CD4-positive, alpha-beta T cell treated with Interleukin-4 for 4 hours (primary cell): Measurements from ENCODE around the gene RNF44.
"Not testable (repeated sequence)": the region's sequence is repeated elsewhere in the genome, so short reads cannot be mapped to it uniquely, and the experiment has no call there.

Experiments
- DNase-seq: peaks from one replicate; pipeline ENCODE4 v3.0.0-alpha.2; 2020

The RNF44 gene

GRCh38 chr5:176515396-176515795, 21.8 kb downstream of the RNF44 start:
- no peak for DNase-seq

- DNase-seq, result no peak
Measured at GRCh38 chr5:176514244-176514950, 22.8 kb downstream of the RNF44 start.

GRCh38 chr5:176513788-176514187, 23.4 kb downstream of the RNF44 start:
- no peak for DNase-seq

GRCh38 chr5:176508603-176509002, 28.6 kb downstream of the RNF44 start:
- DNase-seq, result no peak

- DNase-seq, result no peak
Measured at GRCh38 chr5:176507911-176508310, 29.3 kb downstream of the RNF44 start.

GRCh38 chr5:176503496-176503895, 33.7 kb downstream of the RNF44 start:
- DNase-seq, result no peak

- DNase-seq, result no peak
Measured at GRCh38 chr5:176501333-176501732, 35.9 kb downstream of the RNF44 start.

GRCh38 chr5:176500511-176500910, 36.7 kb downstream of the RNF44 start:
- no peak for DNase-seq

GRCh38 chr5:176499273-176499672, 37.9 kb downstream of the RNF44 start:
- DNase-seq, result no peak

GRCh38 chr5:176497852-176498251, 39.4 kb downstream of the RNF44 start:
- DNase-seq, result no peak

- no peak for DNase-seq
Measured at GRCh38 chr5:176492431-176492830, 44.8 kb downstream of the RNF44 start.

- DNase-seq, result no peak
Measured at GRCh38 chr5:176491901-176492300, 45.3 kb downstream of the RNF44 start.

GRCh38 chr5:176491101-176491502, 46.1 kb downstream of the RNF44 start:
- DNase-seq, result no peak

- DNase-seq, result no peak
Measured at GRCh38 chr5:176490301-176490700, 46.9 kb downstream of the RNF44 start.

- DNase-seq, result peak; percentile 5
Measured at GRCh38 chr5:176489077-176489476, 48.1 kb downstream of the RNF44 start.

- not testable (repeated sequence) for DNase-seq
Measured at GRCh38 chr5:176487160-176487559, 50.0 kb downstream of the RNF44 start.

GRCh38 chr5:176486189-176486757, 50.9 kb downstream of the RNF44 start:
- no peak for DNase-seq

- DNase-seq, result no peak
Measured at GRCh38 chr5:176485176-176485575, 52.0 kb downstream of the RNF44 start.

GRCh38 chr5:176481711-176482110, 55.5 kb downstream of the RNF44 start:
- DNase-seq, result no peak
